ENCODE data around the gene MOSPD3. TPM values are rescaled to one million over a fixed set of nuclear protein-coding genes. Genes with fewer than 3 reads are reported as not detected.

Gene MOSPD3
- total and polyA plus RNA-seq, 8 donors = 15.7 to 35.7 (median 31.4) TPM

GRCh38 chr7:100578246-100579183 is 33.8 kb upstream of the MOSPD3 start:
- no peak for ATAC-seq
- intact Hi-C loops (cut with DNase I) = no loop called here
- peaks cover 0 to 89% of the 10 kb centered on the region in 2 donors for H3K36me3 ChIP-seq

GRCh38 chr7:100580466-100581283 is 31.7 kb upstream of the MOSPD3 start:
- intact Hi-C loops (cut with DNase I) = no loop called here
- ATAC-seq = no peak
- peaks cover 20 to 45% of the 10 kb centered on the region in 2 donors for H3K4me1 ChIP-seq
- no peaks in the 10 kb centered on the region for H3K27me3 ChIP-seq
- no peaks in the 10 kb centered on the region for H3K9me3 ChIP-seq
- no peak for DNase-seq
- H3K36me3 ChIP-seq = peaks cover 0 to 68% of the 10 kb centered on the region in 2 donors
- H3K27ac ChIP-seq = no peak overlapping the region
- TF ChIP-seq CTCF (IDR thresholded peaks at IDR 0.05) = no peak
- no peak overlapping the region for H3K4me3 ChIP-seq

More at GRCh38 chr7:100578246-100579183, 33.8 kb upstream of the MOSPD3 start:
- Histone ChIP-seq H3K4me1 (peaks cover 12 to 28% of the 10 kb centered on the region in 2 donors), H3K4me3 (no peak overlapping the region), H3K27me3 (no peaks in the 10 kb centered on the region), H3K27ac (no peak overlapping the region), H3K9me3 (no peaks in the 10 kb centered on the region)
- TF ChIP-seq CTCF (IDR thresholded peaks at IDR 0.05) = no peak
- DNase-seq = no peak

GRCh38 chr7:100582041-100582579 is 30.2 kb upstream of the MOSPD3 start:
- peak overlapping the region in 1 of 2 donors; percentile 78 for H3K4me3 ChIP-seq
- peak; percentile 0 for ATAC-seq
- TF ChIP-seq CTCF (IDR thresholded peaks at IDR 0.05) = no peak
- H3K4me1 ChIP-seq = peaks cover 25 to 47% of the 10 kb centered on the region in 2 donors
- H3K9me3 ChIP-seq = no peaks in the 10 kb centered on the region
- H3K27ac ChIP-seq = peak overlapping the region; percentile 95 to 98
- H3K27me3 ChIP-seq = no peaks in the 10 kb centered on the region
- peak in 3 of 4 donors; percentile 72 to 90 (median 80) for DNase-seq
- peaks cover 0 to 54% of the 10 kb centered on the region in 2 donors for H3K36me3 ChIP-seq
- intact Hi-C loops (cut with DNase I) = no loop called here

- Histone ChIP-seq H3K27me3 (no peaks in the 10 kb centered on the region), H3K4me1 (peaks cover 25 to 51% of the 10 kb centered on the region in 2 donors), H3K36me3 (peaks cover 0 to 48% of the 10 kb centered on the region in 2 donors), H3K27ac (peak overlapping the region; percentile 95 to 98), H3K4me3 (peak overlapping the region in 1 of 2 donors; percentile 78), H3K9me3 (no peaks in the 10 kb centered on the region)
- no peak for TF ChIP-seq CTCF (IDR thresholded peaks at IDR 0.05)
- DNase-seq (no peak), ATAC-seq (no peak)
- intact Hi-C loops (cut with DNase I) = no loop called here
Measured at GRCh38 chr7:100582650-100583049, 29.7 kb upstream of the MOSPD3 start.
